22Rv1 (cell line): ENCODE measurements around the gene POC1B.

Experiments
- H3K27ac ChIP-seq: fragments of 450-650 bp; 2 replicates; pipeline ENCODE4 v1.5.1; 2017
- CTCF ChIP-seq: fragments of 450-650 bp; IDR thresholded peaks from 2 replicates; pipeline ENCODE4 v1.5.1; 2017; ENCODE audit warnings: mild to moderate bottlenecking
- ZFX ChIP-seq: fragments of 450-650 bp; IDR thresholded peaks from 2 replicates; pipeline ENCODE4 v1.6.1; 2017; ENCODE audit warnings: antibody characterized with exemption, borderline replicate concordance

The POC1B gene

GRCh38 chr12:89392391-89392790, 133.5 kb downstream of the POC1B start:
- H3K27ac ChIP-seq, result no peak overlapping the region
- TF ChIP-seq CTCF, result no peak
- no peak for TF ChIP-seq ZFX

DNA sequence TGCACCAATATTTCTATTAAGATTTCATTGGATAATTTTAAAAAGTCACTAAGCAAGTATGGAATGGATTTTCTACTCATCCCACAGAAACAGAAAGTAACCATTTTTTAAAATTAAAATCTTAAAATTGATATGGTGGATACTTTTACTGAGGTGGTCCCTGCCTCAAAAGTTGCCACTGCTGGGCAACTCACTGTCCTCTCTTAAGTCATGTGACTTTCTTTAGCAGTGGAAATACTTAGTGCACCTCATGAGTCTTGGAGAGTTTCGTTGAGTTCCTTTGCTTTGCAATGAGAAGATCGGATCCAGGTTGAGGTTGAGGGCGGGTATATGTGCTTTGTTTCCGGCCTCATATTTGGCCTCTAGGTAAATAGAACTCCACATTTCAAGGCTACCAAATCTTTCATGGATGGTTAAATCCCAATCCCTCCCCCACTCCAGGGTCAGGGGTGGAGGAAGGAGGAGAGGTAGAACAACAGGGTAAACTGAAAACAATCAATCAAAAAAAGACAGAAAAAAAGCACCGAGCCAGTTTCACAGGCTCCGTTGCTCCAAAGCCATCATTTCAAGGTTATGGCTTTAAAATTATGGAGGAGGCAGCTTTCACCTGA, 134.0 kb downstream of the POC1B start:
- TF ChIP-seq ZFX, result no peak
- no peak for TF ChIP-seq CTCF
- no peak overlapping the region for H3K27ac ChIP-seq

DNA sequence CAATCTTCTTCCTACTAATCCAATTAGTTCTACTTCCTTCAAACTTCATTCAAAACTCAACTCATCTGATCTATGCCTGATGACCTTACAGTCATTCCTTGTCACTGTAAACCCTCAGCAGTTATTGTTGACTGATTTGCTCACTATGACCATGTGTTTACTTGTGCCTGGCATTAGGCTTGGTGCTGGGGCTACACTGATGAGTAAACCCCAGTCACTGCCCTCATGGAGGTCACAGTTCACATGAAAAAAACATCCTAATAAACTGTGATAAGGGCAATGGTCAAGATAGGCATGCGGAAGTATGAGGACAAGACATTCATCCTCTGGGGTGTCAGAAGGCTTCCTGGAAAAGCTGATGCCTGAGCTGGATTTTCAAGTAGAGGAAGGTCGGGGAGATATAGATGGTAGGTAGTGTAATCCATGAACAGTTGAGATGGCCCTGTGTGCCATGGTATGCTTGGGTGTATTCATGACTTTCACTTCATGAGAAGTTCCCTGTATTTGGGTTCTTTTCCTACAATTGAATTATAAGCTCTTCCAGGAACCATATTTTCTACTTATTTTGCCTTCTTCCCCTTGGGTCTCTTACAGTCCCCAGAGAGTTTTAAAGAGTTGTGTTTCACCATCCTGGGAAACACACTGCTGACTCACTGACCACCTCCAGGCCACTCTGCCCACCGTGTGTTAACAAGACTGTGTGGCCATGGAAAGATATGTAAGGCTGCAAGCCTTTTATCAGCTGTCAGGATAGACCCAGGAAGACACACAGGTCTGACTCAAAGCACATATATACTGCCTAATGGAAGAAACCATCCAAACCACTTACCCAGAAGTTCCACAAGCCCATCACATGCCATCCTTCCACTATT, 134.8 kb downstream of the POC1B start:
- TF ChIP-seq CTCF (no peak), ZFX (no peak)
- peak overlapping the region; percentile 50; the same call in 1 of the 2 replicates for H3K27ac ChIP-seq

DNA sequence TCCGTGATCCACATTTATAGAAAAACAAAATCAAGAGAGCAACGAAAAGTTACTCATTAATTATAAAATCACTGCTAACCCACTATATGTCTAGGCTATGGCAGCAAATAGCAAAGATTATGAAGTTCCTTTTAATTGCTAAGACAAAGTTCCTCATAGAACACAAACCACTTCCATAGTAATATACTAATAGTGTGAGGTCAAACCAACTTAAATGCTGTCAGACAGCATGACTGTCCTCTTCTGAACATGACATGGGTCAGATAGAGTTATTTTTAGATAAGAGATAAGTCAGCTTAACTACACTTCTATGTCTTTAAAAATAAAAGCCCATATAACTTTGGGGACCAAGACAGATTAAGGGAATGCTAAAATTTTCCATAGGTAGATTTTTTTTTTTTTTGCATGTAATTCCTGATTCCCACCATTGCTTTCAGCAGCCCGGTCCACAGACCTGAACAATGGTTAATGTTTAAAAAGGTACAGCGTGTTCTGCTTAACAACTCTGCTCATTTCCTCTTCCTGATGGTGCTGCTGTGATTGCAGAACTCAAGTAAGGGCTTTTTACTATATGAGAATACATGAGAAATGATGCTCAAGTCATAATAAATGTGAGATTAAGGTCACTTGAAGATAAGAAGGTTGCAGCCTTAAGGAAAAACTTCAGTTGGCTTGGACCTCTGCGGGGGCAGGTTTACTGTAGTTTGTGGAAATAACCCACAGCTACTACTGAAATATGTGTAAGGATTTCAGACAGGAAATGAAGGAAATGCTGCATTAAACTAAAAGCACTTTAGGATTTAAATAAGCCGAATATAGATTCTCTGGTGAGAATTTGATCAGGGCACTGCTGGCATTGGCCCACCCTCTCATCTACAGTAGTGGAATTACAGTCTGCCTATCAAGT, 135.8 kb downstream of the POC1B start:
- no peak for TF ChIP-seq CTCF
- no peak for TF ChIP-seq ZFX
- H3K27ac ChIP-seq, result peak overlapping the region; percentile 50

- TF ChIP-seq CTCF (no peak), ZFX (no peak)
- peak overlapping the region; percentile 57 for H3K27ac ChIP-seq
Measured at GRCh38 chr12:89386138-89386537, 139.7 kb downstream of the POC1B start.

DNA sequence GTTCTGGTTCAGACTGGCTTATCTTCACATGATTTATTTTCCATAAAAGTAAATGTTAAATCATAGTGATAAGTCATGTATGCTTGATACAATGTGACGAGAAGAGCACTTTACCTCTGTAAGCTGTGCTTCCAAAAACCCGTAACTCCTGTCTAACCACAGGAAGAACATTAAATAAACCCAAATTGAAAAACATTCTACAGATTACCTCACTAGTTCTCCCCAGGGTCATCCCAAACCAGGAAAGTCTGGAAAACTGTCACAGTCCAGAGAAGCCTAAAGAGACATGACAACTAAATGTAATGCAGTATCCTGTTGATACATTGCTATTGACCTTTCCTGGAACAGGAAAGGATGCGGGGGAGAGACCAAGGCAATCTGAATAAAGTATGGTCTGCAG, 141.0 kb downstream of the POC1B start:
- H3K27ac ChIP-seq, result no peak overlapping the region
- TF ChIP-seq CTCF, result no peak
- no peak for TF ChIP-seq ZFX
